Stimulated activated naive CD8-positive, alpha-beta T cell treated with anti-CD3 and anti-CD28 coated beads, Interleukin-15, Interleukin-2, amounts not matched to agents 100 ng/mL and 50 ng/mL, for 24 hours (primary cell): Measurements from ENCODE around the gene KIF26B.
"Not testable (repeated sequence)": the region's sequence is repeated elsewhere in the genome, so short reads cannot be mapped to it uniquely, and the experiment has no call there.

Experiments
- H3K27ac Mint-ChIP-seq: one replicate; pipeline ENCODE4 v1.8.0; 2021; ENCODE audit warnings: mild to moderate bottlenecking, mixed read lengths
- H3K27me3 Mint-ChIP-seq: one replicate; pipeline ENCODE4 v1.8.0; 2021; ENCODE audit warnings: mixed read lengths
- H3K36me3 Mint-ChIP-seq: one replicate; pipeline ENCODE4 v1.8.0; 2021; ENCODE audit warnings: low read depth, mixed read lengths
- H3K4me1 Mint-ChIP-seq: one replicate; pipeline ENCODE4 v1.8.0; 2021; ENCODE audit warnings: low read depth, mixed read lengths
- H3K4me3 Mint-ChIP-seq: one replicate; pipeline ENCODE4 v1.8.0; 2021; ENCODE audit warnings: mild to moderate bottlenecking, mixed read lengths
- H3K9me3 Mint-ChIP-seq: one replicate; pipeline ENCODE4 v1.8.0; 2021; ENCODE audit warnings: mixed read lengths

KIF26B gene

DNA sequence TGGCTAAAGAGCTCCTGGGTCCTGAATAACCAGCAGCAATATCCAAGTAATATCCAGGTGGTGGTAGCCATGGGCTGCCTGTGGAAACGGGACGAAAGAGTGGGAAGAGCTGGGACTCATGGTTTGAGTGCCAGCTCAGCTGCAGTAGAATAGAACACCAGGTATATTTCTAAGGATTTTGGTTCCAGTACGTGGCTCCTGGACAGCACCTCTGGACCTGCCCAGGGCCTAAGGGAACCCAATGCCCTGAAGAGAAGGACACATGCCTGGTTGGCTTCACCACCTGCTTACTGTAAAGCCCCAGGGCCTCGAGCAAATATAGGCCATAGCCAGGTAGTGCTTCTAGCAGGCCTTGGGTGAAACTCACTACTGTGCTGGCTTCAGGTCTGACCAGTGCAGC lies 566.7 kb downstream of the KIF26B start:
- H3K27me3 Mint-ChIP-seq: no peaks in the 10 kb centered on the region
- H3K9me3 Mint-ChIP-seq: peaks cover 6% of the 10 kb centered on the region
- no peak overlapping the region for H3K4me3 Mint-ChIP-seq
- H3K27ac Mint-ChIP-seq: no peak overlapping the region
- H3K36me3 Mint-ChIP-seq: peaks cover 5% of the 10 kb centered on the region
- no peaks in the 10 kb centered on the region for H3K4me1 Mint-ChIP-seq

DNA sequence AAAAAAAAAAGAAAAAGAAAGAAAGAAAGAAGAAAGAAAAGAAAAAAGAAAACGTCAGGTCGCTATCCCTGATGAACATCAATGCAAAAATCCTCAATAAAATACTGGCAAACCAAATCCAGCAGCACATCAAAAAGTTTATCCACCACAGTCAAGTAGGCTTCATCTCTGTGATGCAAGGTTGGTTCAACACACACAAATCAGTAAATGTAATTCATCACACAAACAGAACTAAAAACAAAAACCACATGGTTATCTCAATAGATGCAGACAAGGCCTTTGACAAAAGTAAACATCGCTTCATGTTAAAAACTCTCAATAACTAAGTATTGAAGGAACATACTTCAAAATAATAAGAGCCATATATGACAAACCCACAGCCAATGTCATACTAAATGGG lies 573.2 kb downstream of the KIF26B start:
- H3K27ac Mint-ChIP-seq, H3K4me3 Mint-ChIP-seq, H3K27me3 Mint-ChIP-seq, H3K36me3 Mint-ChIP-seq, H3K4me1 Mint-ChIP-seq: not testable (repeated sequence)
- peaks cover 36% of the 10 kb centered on the region for H3K9me3 Mint-ChIP-seq

DNA sequence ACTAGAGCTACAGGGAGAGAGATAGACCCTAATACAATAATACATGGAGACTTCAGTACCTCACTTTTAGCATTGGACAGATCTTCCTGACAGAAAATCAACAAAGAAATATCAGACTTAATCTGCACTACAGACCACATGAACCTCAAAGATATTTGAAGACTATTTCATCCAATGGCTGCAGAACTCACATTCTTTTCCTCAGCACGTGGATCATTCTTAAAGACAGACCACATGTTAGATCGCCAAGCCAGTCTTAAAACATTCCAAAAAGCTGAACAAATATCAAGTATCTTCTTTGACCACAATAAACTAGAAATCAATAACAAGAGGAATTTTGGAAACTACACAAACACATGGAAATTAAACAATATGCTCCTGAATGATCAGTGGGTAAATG lies 576.0 kb downstream of the KIF26B start:
- H3K4me3 Mint-ChIP-seq: no peak overlapping the region
- no peaks in the 10 kb centered on the region for H3K27me3 Mint-ChIP-seq
- peaks cover 42% of the 10 kb centered on the region for H3K9me3 Mint-ChIP-seq
- no peaks in the 10 kb centered on the region for H3K4me1 Mint-ChIP-seq
- H3K36me3 Mint-ChIP-seq: peaks cover 6% of the 10 kb centered on the region
- no peak overlapping the region for H3K27ac Mint-ChIP-seq

GRCh38 chr1:245740336-245740735 lies 585.6 kb downstream of the KIF26B start:
- H3K9me3 Mint-ChIP-seq: peaks cover 15% of the 10 kb centered on the region
- not testable (repeated sequence) for H3K4me1 Mint-ChIP-seq, H3K27me3 Mint-ChIP-seq, H3K4me3 Mint-ChIP-seq, H3K36me3 Mint-ChIP-seq, H3K27ac Mint-ChIP-seq

GRCh38 chr1:245742896-245743295 lies 588.1 kb downstream of the KIF26B start:
- peaks cover 15% of the 10 kb centered on the region for H3K9me3 Mint-ChIP-seq
- no peak overlapping the region for H3K27ac Mint-ChIP-seq

GRCh38 chr1:245748240-245748639 lies 593.5 kb downstream of the KIF26B start:
- Mint-ChIP-seq H3K9me3 (peaks cover 24% of the 10 kb centered on the region), H3K4me3 (no peak overlapping the region), H3K27me3 (no peaks in the 10 kb centered on the region), H3K36me3 (peaks cover 59% of the 10 kb centered on the region), H3K4me1 (no peaks in the 10 kb centered on the region), H3K27ac (no peak overlapping the region)

More at GRCh38 chr1:245742896-245743295, 588.1 kb downstream of the KIF26B start:
- peaks cover 29% of the 10 kb centered on the region for H3K36me3 Mint-ChIP-seq
- H3K27me3 Mint-ChIP-seq: no peaks in the 10 kb centered on the region
- H3K4me3 Mint-ChIP-seq: no peak overlapping the region
- H3K4me1 Mint-ChIP-seq: no peaks in the 10 kb centered on the region

GRCh38 chr1:245748646-245749045 lies 593.9 kb downstream of the KIF26B start:
- Mint-ChIP-seq H3K4me1 (no peaks in the 10 kb centered on the region), H3K27ac (no peak overlapping the region), H3K9me3 (peaks cover 24% of the 10 kb centered on the region), H3K36me3 (peaks cover 59% of the 10 kb centered on the region), H3K27me3 (no peaks in the 10 kb centered on the region), H3K4me3 (no peak overlapping the region)

DNA sequence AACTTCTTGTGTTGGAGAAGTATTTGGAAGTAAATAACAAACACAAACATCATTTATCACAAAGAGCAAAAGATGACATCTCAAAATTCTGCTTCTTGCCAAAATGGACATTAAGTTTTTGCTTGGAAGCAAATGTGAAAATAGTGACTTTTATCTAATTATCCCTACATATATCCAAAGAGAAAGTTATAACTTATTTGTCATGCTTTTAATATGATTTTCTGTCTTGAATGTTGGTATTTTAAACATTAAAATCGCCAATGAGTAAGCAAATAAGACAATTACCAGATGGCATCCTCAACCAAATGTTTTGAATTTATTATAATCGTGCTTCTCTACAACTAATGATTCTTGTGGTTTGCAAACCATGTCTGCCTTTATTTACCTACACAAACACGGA lies 594.3 kb downstream of the KIF26B start:
- Mint-ChIP-seq H3K27ac (no peak overlapping the region), H3K27me3 (no peaks in the 10 kb centered on the region), H3K4me1 (no peaks in the 10 kb centered on the region), H3K9me3 (peaks cover 23% of the 10 kb centered on the region), H3K36me3 (peaks cover 59% of the 10 kb centered on the region), H3K4me3 (no peak overlapping the region)

GRCh38 chr1:245750261-245750660 lies 595.5 kb downstream of the KIF26B start:
- no peaks in the 10 kb centered on the region for H3K27me3 Mint-ChIP-seq

GRCh38 chr1:245751116-245751515 lies 596.3 kb downstream of the KIF26B start:
- H3K36me3 Mint-ChIP-seq: peaks cover 53% of the 10 kb centered on the region
- no peak overlapping the region for H3K27ac Mint-ChIP-seq

More at GRCh38 chr1:245750261-245750660, 595.5 kb downstream of the KIF26B start:
- no peak overlapping the region for H3K4me3 Mint-ChIP-seq
- H3K4me1 Mint-ChIP-seq: no peaks in the 10 kb centered on the region
- no peak overlapping the region for H3K27ac Mint-ChIP-seq
- H3K9me3 Mint-ChIP-seq: peaks cover 17% of the 10 kb centered on the region
- H3K36me3 Mint-ChIP-seq: peaks cover 55% of the 10 kb centered on the region

GRCh38 chr1:245751726-245752470 lies 597.1 kb downstream of the KIF26B start:
- no peaks in the 10 kb centered on the region for H3K27me3 Mint-ChIP-seq
- H3K4me3 Mint-ChIP-seq: no peak overlapping the region
- peaks cover 24% of the 10 kb centered on the region for H3K9me3 Mint-ChIP-seq
- H3K36me3 Mint-ChIP-seq: peaks cover 51% of the 10 kb centered on the region
- no peak overlapping the region for H3K27ac Mint-ChIP-seq
- no peaks in the 10 kb centered on the region for H3K4me1 Mint-ChIP-seq

More at GRCh38 chr1:245751116-245751515, 596.3 kb downstream of the KIF26B start:
- no peaks in the 10 kb centered on the region for H3K4me1 Mint-ChIP-seq
- peaks cover 19% of the 10 kb centered on the region for H3K9me3 Mint-ChIP-seq
- no peak overlapping the region for H3K4me3 Mint-ChIP-seq
- H3K27me3 Mint-ChIP-seq: no peaks in the 10 kb centered on the region

- no peak overlapping the region for H3K4me3 Mint-ChIP-seq
- H3K9me3 Mint-ChIP-seq: peaks cover 24% of the 10 kb centered on the region
- H3K27ac Mint-ChIP-seq: no peak overlapping the region
- peaks cover 49% of the 10 kb centered on the region for H3K36me3 Mint-ChIP-seq
- H3K27me3 Mint-ChIP-seq: no peaks in the 10 kb centered on the region
- no peaks in the 10 kb centered on the region for H3K4me1 Mint-ChIP-seq
Observed at GRCh38 chr1:245752561-245752960, 597.8 kb downstream of the KIF26B start.

- Mint-ChIP-seq H3K4me1 (no peaks in the 10 kb centered on the region), H3K27ac (no peak overlapping the region), H3K4me3 (no peak overlapping the region), H3K27me3 (no peaks in the 10 kb centered on the region), H3K9me3 (peaks cover 19% of the 10 kb centered on the region), H3K36me3 (peaks cover 47% of the 10 kb centered on the region)
Observed at GRCh38 chr1:245753807-245754206, 599.0 kb downstream of the KIF26B start.

- H3K9me3 Mint-ChIP-seq: peaks cover 16% of the 10 kb centered on the region
- peaks cover 46% of the 10 kb centered on the region for H3K36me3 Mint-ChIP-seq
- H3K27ac Mint-ChIP-seq: no peak overlapping the region
- H3K4me1 Mint-ChIP-seq: no peaks in the 10 kb centered on the region
- no peaks in the 10 kb centered on the region for H3K27me3 Mint-ChIP-seq
- no peak overlapping the region for H3K4me3 Mint-ChIP-seq
Observed at GRCh38 chr1:245754463-245754961, 599.7 kb downstream of the KIF26B start.
